Peyer's patch (tissue), 4 donors: ENCODE results near the gene TRIM67. TPM values are rescaled to one million over a fixed set of nuclear protein-coding genes. Genes with fewer than 3 reads are reported as not detected.
A peak's percentile ranks its signal among the peaks of the same experiment; 100 is the strongest.

Experiments used
- DNase-seq, 3 donors: peaks; one replicate each; pipeline ENCODE4 v3.0.0-alpha.2; 2017 to 2019
- H3K27ac ChIP-seq, 4 donors: fragments of 200-600 bp; sonication (generic); one replicate each; pipeline ENCODE4 v1.5.1; 2016 to 2019
- H3K27me3 ChIP-seq, 2 donors: fragments of 200-600 bp; sonication (generic); one replicate each; pipeline ENCODE4 v1.5.1; 2019
- H3K36me3 ChIP-seq, 3 donors: fragments of 200-600 bp; sonication (generic); one replicate each; pipeline ENCODE4 v1.5.1; 2016 to 2019
- H3K4me1 ChIP-seq, 4 donors: fragments of 200-600 bp; sonication (generic); one replicate each; pipeline ENCODE4 v1.5.1; 2016 to 2019
- H3K4me3 ChIP-seq, 4 donors: fragments of 200-600 bp; sonication (generic); 1 replicate in 3 of 4; 2 replicates in 1 of 4; pipeline ENCODE4 v1.5.1; 2016 to 2019; ENCODE audit warnings: mild to moderate bottlenecking in 1 of 4
- H3K9me3 ChIP-seq, 4 donors: fragments of 200-600 bp; sonication (generic); one replicate each; pipeline ENCODE4 v1.5.1; 2016 to 2019; ENCODE audit warnings: mild to moderate bottlenecking in 1 of 4
- CTCF ChIP-seq, 6 experiments: fragments of 450-650 bp in 4 of 6; fragments of 200-600 bp in 2 of 6; sonication (generic) in 1 of 6; IDR thresholded peaks; one replicate each; pipeline ENCODE4 v1.5.1; 2017 to 2019; ENCODE audit warnings: antibody characterized with exemption in 6 of 6, mild to moderate bottlenecking in 3 of 6, moderate library complexity in 1 of 6
- POLR2A ChIP-seq, 2 donors: fragments of 450-650 bp; IDR thresholded peaks; one replicate each; pipeline ENCODE4 v1.5.1; 2017; ENCODE audit warnings: antibody characterized with exemption in 2 of 2, mild to moderate bottlenecking in 2 of 2, moderate library complexity in 2 of 2
- total RNA-seq, 4 donors: library from RNA; depleted of rRNA; stranded (reverse); fragments of >200 nt; gene quantifications; one replicate each; pipeline ENCODE4 v1.1.0, GENCODE V29; 2016

Gene TRIM67
- total RNA-seq, 4 donors from 2014 or later = 0.13 TPM; not detected in 3

GRCh38 chr1:231232870-231233734 is 71.2 kb downstream of the TRIM67 start:
- Histone ChIP-seq H3K27ac (peak overlapping the region in 2 of 4 donors; percentile 76 to 78), H3K36me3 (peaks cover 0 to 23% (median 0%) of the 10 kb centered on the region in 3 donors), H3K4me3 (peak overlapping the region in 2 of 4 donors; percentile 22 to 35), H3K9me3 (no peaks in the 10 kb centered on the region), H3K27me3 (no peaks in the 10 kb centered on the region), H3K4me1 (peaks cover 0 to 42% (median 0%) of the 10 kb centered on the region in 4 donors)
- DNase-seq = peak in 2 of 3 donors; percentile 40 to 53
- TF ChIP-seq CTCF (IDR thresholded peaks at IDR 0.05) = no peak
- TF ChIP-seq POLR2A (IDR thresholded peaks at IDR 0.05) = no peak

GRCh38 chr1:231233735-231234417 is 72.0 kb downstream of the TRIM67 start:
- Histone ChIP-seq H3K4me1 (peaks cover 0 to 42% (median 0%) of the 10 kb centered on the region in 4 donors), H3K4me3 (peak overlapping the region in 2 of 4 donors; percentile 22 to 35), H3K27me3 (no peaks in the 10 kb centered on the region), H3K27ac (peak overlapping the region in 3 of 4 donors; percentile 41 to 78 (median 76)), H3K36me3 (peaks cover 0 to 23% (median 0%) of the 10 kb centered on the region in 3 donors), H3K9me3 (no peaks in the 10 kb centered on the region)
- DNase-seq = peak in 1 of 3 donors; percentile 77
- TF ChIP-seq CTCF (IDR thresholded peaks at IDR 0.05) = no peak
- TF ChIP-seq POLR2A (IDR thresholded peaks at IDR 0.05) = no peak

- no peaks in the 10 kb centered on the region for H3K27me3 ChIP-seq
- TF ChIP-seq CTCF (IDR thresholded peaks at IDR 0.05) = no peak
- TF ChIP-seq POLR2A (IDR thresholded peaks at IDR 0.05) = no peak
- no peaks in the 10 kb centered on the region for H3K9me3 ChIP-seq
- peak overlapping the region in 3 of 4 donors; percentile 41 to 78 (median 76) for H3K27ac ChIP-seq
- DNase-seq = no peak
- H3K36me3 ChIP-seq = peaks cover 0 to 24% (median 0%) of the 10 kb centered on the region in 3 donors
- peaks cover 0 to 47% (median 0%) of the 10 kb centered on the region in 4 donors for H3K4me1 ChIP-seq
- H3K4me3 ChIP-seq = no peak overlapping the region
Measured at GRCh38 chr1:231234506-231234905, 72.6 kb downstream of the TRIM67 start.

- TF ChIP-seq CTCF (IDR thresholded peaks at IDR 0.05) (no peak), POLR2A (IDR thresholded peaks at IDR 0.05) (no peak)
- H3K9me3 ChIP-seq = no peaks in the 10 kb centered on the region
- no peaks in the 10 kb centered on the region for H3K27me3 ChIP-seq
- peak overlapping the region in 1 of 4 donors; percentile 78 for H3K27ac ChIP-seq
- H3K4me3 ChIP-seq = no peak overlapping the region
- H3K4me1 ChIP-seq = peaks cover 0 to 55% (median 5%) of the 10 kb centered on the region in 4 donors
- DNase-seq = no peak
- peaks cover 0 to 24% (median 0%) of the 10 kb centered on the region in 3 donors for H3K36me3 ChIP-seq
Measured at GRCh38 chr1:231235526-231236207, 73.8 kb downstream of the TRIM67 start.

GRCh38 chr1:231236208-231236591 is 74.3 kb downstream of the TRIM67 start:
- H3K27ac ChIP-seq = peak overlapping the region in 1 of 4 donors; percentile 78
- H3K4me1 ChIP-seq = peaks cover 0 to 55% (median 5%) of the 10 kb centered on the region in 4 donors
- no peaks in the 10 kb centered on the region for H3K27me3 ChIP-seq
- no peak overlapping the region for H3K4me3 ChIP-seq
- no peak for DNase-seq
- no peaks in the 10 kb centered on the region for H3K9me3 ChIP-seq
- no peak for TF ChIP-seq CTCF (IDR thresholded peaks at IDR 0.05)
- TF ChIP-seq POLR2A (IDR thresholded peaks at IDR 0.05) = no peak
- peaks cover 0 to 24% (median 0%) of the 10 kb centered on the region in 3 donors for H3K36me3 ChIP-seq
